SK-N-MC (cell line): ENCODE measurements around the gene NCAM2.

Experiments used
- EZH2 ChIP-seq: fragments of 200-600 bp; sonication (generic); IDR thresholded peaks from one replicate; pipeline ENCODE4 v1.6.1; 2017; ENCODE audit warnings: antibody characterized with exemption
- FOXP2 ChIP-seq: optimal IDR thresholded peaks from 2 replicates; pipeline ENCODE3; 2011; ENCODE audit warnings: mild to moderate bottlenecking, moderate library complexity; ENCODE audit not compliant: insufficient read depth; ENCODE audit errors: extremely low read length, control extremely low read depth
- POLR2AphosphoS5 ChIP-seq: IDR thresholded peaks from 2 replicates; pipeline ENCODE4 v1.6.1; 2012; ENCODE audit warnings: mild to moderate bottlenecking, low read depth, low read length, borderline replicate concordance

DNA sequence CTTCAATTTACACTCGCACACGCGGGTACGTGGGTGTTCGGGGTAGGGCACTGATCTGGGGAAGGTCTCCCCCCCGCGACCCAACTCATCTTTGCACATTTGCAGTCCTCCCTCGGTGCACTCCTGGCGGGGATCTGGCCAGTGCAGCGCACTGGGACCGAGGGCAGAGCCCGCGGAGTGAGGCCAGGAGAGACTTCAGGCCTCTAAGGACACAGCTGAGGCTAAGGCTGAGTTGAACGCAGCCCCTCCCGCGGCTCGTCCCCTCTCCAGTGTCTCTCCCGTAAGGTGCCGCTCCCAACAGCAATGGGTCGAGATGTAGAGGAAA, 936 bp upstream of the NCAM2 start:
- TF ChIP-seq POLR2AphosphoS5 (no peak), EZH2 (no peak), FOXP2 (no peak)
